T47D (cell line): ENCODE data around the gene DAB2IP.
A peak's percentile ranks its signal among the peaks of the same experiment; 100 is the strongest.

ENCODE experiments used
- DNase-seq, 2 experiments: peaks; one replicate each; pipeline versions ENCODE4 v3.0.0 to v3.0.0-alpha.2; 2011 to 2012; ENCODE audit warnings: low read depth in 1 of 2, low spot score in 1 of 2
- JUND ChIP-seq: IDR thresholded peaks from 2 replicates; pipeline ENCODE4 v1.6.1; 2012; ENCODE audit warnings: low read depth
- in situ Hi-C: cut with HindIII; loops from 2 replicates; pipeline ENCODE4 v1.10.0; 2016; ENCODE audit warnings: low sequenced_read_pairs, low pct_unique_long_range_greater_than_20kb

DAB2IP gene

GRCh38 chr9:121729769-121730562 is 78.5 kb downstream of the DAB2IP start:
- in situ Hi-C loops: no loop called here
- DNase-seq: no peak
- TF ChIP-seq JUND: no peak

GRCh38 chr9:121731090-121731489 is 79.7 kb downstream of the DAB2IP start:
- TF ChIP-seq JUND: no peak
- no peak for DNase-seq
- in situ Hi-C loops: no loop called here

- TF ChIP-seq JUND: no peak
- no peak for DNase-seq
- in situ Hi-C loops: no loop called here
Observed at GRCh38 chr9:121731919-121732318, 80.5 kb downstream of the DAB2IP start.

- in situ Hi-C loops: no loop called here
- no peak for DNase-seq
- no peak for TF ChIP-seq JUND
Observed at GRCh38 chr9:121732389-121732788, 81.0 kb downstream of the DAB2IP start.

- TF ChIP-seq JUND: no peak
- in situ Hi-C loops: no loop called here
- DNase-seq: no peak
Observed at GRCh38 chr9:121732886-121733285, 81.5 kb downstream of the DAB2IP start.

- DNase-seq: no peak
- TF ChIP-seq JUND: no peak
- in situ Hi-C loops: no loop called here
Observed at GRCh38 chr9:121734465-121734864, 83.0 kb downstream of the DAB2IP start.

GRCh38 chr9:121735065-121735792 is 83.8 kb downstream of the DAB2IP start:
- in situ Hi-C loops: no loop called here
- DNase-seq: peak; percentile 64 to 87
- TF ChIP-seq JUND: no peak

GRCh38 chr9:121735793-121736770 is 84.6 kb downstream of the DAB2IP start:
- in situ Hi-C loops: no loop called here
- TF ChIP-seq JUND: no peak
- peak; percentile 90 for DNase-seq

GRCh38 chr9:121736934-121737462 is 85.6 kb downstream of the DAB2IP start:
- peak; percentile 86 to 97 for DNase-seq
- TF ChIP-seq JUND: no peak
- in situ Hi-C loops: no loop called here

GRCh38 chr9:121737481-121737931 is 86.1 kb downstream of the DAB2IP start:
- in situ Hi-C loops: no loop called here
- no peak for TF ChIP-seq JUND
- DNase-seq: peak in 1 of 2 experiments; percentile 67

GRCh38 chr9:121738411-121738810 is 87.0 kb downstream of the DAB2IP start:
- no peak for TF ChIP-seq JUND
- in situ Hi-C loops: no loop called here
- no peak for DNase-seq

- in situ Hi-C loops: no loop called here
- peak; percentile 59 to 87 for DNase-seq
- TF ChIP-seq JUND: no peak
Observed at GRCh38 chr9:121738968-121739367, 87.5 kb downstream of the DAB2IP start.
